DMS153 treated with DMSO at 0.1 percent for 48 hours (cell line): ENCODE results near the gene MCEMP1.
"Not testable (repeated sequence)": the region's sequence is repeated elsewhere in the genome, so short reads cannot be mapped to it uniquely, and the experiment has no call there.

ENCODE experiments used
- DNase-seq: peaks from one replicate; lab custom pipeline; 2025; ENCODE audit not compliant: unreplicated experiment; lab: John Stamatoyannopoulos, UW

MCEMP1 gene

DNA sequence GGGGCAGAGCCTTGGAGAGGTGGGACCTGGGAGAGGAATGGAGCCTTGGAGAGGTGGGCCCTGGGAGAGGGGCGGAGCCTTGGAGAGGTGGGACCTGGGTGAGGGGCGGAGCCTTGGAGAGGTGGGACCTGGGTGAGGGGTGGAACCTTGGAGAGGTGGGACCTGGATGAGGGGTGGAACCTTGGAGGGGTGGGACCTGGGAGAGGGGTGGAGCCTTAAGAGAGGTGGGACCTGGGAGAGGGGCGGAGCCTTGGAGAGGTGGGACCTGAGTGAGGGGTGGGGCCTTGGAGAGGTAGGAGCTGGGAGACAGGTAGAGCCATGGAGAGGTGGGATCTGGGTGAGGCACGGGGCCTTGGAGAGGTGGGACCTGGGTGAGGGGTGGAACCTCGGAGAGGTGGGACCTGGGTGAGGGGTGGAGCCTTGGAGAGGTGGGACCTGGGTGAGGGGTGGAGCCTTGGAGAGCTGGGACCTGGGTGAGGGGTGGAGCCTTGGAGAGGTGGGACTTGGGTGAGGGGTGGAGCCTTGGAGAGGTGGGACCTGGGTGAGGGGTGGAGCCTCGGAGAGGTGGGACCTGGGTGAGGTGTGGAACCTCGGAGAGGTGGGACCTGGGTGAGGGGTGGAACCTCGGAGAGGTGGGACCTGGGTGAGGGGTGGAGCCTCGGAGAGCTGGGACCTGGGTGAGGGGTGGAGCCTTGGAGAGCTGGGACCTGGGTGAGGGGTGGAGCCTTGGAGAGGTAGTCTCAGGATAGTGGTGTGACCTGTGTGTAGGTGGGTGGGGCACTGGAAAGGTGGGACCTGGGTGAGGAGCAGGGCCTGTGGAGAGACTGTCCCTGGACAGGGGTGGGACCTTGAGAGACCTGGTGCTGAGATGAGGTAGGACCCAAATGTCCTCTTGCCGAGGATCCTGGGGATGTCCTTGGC lies 33.0 kb upstream of the MCEMP1 start:
- DNase-seq: not testable (repeated sequence)

DNA sequence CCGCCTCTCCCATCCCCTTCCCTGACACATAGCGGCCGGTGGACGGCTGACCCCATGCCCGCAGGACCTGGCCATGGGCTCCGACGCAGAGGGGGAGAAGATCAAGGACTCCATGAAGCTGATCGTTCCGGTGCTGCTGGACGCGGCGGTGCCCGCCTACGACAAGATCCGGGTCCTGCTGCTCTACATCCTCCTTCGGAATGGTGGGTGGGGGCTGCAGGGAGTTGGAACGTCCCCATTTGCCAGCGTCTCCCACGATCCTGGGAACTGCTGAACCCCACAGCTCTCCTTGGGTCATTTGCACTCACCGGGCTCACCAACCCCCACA lies 32.4 kb upstream of the MCEMP1 start:
- no peak for DNase-seq

DNA sequence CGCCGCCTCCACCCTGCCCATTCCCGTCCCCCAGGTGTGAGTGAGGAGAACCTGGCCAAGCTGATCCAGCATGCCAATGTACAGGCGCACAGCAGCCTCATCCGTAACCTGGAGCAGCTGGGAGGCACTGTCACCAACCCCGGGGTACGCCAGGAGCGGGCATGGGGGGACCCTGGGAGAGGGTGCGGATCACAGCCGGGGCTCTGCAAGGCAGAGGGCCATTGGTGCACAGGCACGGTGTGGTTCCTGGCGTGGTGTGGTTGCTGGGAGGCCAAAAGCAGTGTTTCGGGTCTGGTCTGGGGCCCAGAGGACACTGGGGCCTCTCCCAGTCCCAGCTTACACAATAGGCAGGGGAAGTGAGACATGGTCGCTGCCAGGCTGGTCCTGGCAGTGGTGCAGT lies 31.7 kb upstream of the MCEMP1 start:
- DNase-seq: no peak

DNA sequence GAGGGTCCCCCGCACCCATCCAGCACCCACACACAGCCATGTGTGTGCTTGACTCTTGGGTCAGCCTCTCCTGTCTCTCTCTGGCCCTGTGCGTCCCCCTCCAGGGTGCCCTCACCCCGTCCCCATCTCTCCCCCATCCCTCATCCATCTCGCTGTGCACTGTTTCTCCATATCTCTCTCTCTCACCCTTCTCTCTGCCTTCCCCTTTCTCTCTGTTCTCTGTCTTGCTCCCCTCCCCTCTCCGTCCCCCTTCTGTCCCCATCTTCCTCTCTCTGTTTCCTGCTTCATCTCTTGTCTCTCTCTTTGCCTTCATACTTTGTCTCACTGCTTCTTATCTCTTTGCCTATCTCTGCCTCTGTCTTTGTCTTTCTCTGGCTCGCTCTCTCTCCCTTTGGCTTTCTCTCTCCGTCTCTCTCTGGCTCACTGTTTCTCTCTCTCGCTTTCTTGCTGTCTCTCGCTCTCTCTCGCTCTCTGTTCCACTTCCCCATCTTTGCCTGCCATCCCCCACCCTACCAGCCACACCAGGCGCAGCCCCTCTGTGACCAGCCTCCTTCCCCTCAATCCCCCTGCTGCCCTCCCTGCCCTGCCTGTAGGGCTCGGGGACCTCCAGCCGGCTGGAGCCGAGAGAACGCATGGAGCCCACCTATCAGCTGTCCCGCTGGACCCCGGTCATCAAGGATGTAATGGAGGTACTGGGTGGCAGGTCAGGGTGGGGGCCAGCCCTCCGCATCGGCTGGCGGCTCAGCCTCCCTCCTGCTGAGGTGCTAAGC lies 31.0 kb upstream of the MCEMP1 start:
- no peak for DNase-seq

DNA sequence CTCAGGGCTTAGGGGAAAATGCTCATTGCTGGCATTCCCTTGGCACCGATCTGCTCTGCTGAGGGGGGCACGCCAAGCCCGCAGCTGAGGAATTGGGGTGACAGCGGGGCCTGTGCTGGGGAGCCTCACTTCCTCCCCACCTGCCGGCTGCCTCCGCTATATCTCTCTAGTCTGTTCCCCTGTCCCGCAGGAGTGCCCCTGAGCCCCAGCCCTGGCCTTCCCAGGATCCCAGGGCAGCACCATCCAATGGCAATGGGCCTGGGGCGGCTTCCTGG lies 30.5 kb upstream of the MCEMP1 start:
- no peak for DNase-seq

DNA sequence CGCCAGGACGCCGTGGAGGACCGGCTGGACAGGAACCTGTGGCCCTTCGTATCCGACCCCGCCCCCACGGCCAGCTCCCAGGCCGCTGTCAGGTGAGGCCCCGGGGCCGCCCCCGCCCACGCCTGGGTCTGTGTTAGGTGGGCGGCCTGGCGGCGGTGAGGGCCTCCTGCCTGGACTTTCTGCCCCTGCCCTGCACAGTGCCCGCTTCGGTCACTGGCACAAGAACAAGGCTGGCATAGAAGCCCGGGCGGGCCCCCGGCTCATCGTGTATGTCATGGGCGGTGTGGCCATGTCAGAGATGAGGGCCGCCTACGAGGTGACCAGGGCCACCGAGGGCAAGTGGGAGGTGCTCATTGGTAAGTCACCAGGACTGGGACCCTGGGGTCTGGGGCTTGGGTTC lies 29.7 kb upstream of the MCEMP1 start:
- no peak for DNase-seq

DNA sequence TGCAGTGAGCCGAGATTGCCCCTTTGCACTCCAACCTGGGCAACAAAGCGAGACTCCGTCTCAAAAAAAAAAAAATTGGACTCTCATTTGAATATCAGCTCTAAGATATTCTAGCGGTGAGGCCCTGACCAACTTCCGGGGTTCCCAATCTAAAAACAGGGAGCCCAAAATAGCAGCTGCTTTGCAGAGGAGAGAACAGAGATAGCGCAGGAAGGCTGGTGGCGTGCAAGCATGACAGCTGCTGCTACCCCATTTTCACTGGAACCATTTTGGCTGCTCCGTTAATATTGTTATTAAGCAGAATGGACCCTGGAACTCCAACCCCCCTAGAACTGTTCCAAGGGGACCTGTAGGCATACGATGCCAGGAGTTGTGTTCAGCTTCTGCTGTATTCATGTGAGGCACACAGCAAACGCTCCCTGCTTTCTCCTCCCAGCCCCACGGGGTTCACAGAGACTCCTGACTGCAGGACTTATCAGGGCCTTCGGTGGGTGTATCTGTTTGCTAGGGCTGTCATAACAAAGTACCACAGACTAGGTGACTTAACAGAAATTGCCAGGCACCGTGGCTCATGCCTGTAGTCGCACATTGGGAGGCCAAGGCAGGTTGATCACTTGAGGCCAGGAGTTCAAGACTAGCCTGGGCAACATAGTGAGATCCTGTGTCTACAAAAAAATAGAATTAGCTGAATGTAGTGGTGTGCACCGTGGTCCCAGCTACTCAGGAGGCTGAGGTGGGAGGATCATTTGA lies 28.4 kb upstream of the MCEMP1 start:
- DNase-seq: no peak

DNA sequence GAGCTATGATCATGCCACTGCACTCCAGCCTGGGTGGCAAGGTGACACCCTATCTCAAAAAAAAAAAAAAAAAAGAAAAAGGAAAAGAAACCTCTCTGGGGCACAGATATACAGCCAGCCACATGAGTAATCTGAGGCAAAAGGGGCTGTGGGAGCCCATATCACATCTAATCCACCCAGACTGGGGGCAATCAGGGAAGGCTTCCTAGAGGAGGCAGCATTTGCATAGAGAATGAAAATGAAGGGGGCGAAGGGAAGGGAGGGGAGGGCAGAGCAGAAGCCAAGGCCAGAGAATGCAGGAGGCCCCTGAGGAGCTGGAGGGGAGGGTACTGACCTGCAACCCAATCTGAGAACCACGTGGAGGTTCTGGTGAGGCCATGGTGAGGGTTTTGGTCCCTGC lies 26.7 kb upstream of the MCEMP1 start:
- DNase-seq: no peak

DNA sequence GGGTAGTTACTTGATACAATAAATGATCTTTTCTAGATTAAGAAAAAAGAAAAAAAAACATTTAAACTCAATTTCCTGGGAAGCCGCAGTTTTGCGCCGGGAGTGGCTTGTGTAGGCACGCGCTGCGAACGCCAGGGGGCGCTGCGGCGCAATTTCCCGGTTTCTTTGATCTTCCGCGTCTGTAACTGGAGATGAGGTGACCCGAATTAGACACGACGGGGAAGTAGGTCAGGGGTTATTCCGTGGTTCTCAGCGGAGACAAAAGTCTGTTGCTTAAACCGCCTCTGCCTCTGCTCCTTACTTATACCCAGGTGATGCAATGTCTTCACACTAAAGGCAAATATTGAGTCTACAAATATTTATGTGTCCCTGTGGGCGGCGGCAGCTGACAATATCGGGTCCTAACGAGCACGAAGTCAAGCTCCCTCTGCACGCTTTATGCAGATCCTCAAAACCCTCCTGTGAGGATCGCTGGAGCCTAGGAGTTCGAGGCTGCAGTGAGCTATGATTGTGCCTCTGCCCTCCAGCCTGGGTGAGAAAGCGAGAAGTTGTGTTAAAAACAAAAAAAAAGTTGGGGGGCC lies 24.7 kb upstream of the MCEMP1 start:
- DNase-seq: peak; percentile 75

DNA sequence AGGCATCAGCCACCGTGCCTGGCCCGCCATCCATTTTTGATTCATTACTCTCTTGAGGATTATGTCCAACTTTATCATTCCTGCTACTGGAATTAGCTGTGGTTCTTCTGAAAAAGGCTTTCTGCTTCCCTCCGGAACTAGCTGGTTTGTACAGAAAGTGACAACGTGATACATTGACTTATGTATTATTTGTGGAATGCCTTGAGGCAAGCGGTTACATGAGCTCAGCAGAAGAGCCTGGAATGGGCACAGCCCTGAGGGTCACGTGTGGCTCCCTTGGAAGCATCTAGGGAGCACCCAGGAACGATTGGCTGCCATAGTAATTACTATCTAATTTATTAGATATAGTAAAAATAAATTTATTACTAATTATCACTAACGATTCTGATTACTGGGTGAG lies 22.5 kb upstream of the MCEMP1 start:
- DNase-seq: no peak

DNA sequence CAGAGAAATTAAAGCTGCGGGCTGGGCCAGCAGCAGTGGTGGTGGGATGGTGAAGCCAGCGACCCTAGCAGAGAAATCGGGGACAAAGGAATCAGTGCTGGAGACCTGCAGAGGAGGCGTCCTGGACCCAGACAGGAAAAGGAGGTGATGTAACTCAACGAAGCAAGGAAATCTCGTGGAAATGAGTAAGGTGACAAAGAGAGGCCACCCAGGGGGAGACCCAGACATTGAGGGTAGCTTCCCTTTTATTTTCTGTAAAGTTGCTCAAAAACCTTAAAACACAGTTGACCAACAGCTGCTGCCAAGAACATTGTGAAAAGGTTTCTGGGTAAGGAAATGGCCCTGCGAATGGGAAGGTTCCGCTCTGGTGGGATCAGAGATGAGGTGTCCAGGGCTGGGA lies 21.3 kb upstream of the MCEMP1 start:
- no peak for DNase-seq

DNA sequence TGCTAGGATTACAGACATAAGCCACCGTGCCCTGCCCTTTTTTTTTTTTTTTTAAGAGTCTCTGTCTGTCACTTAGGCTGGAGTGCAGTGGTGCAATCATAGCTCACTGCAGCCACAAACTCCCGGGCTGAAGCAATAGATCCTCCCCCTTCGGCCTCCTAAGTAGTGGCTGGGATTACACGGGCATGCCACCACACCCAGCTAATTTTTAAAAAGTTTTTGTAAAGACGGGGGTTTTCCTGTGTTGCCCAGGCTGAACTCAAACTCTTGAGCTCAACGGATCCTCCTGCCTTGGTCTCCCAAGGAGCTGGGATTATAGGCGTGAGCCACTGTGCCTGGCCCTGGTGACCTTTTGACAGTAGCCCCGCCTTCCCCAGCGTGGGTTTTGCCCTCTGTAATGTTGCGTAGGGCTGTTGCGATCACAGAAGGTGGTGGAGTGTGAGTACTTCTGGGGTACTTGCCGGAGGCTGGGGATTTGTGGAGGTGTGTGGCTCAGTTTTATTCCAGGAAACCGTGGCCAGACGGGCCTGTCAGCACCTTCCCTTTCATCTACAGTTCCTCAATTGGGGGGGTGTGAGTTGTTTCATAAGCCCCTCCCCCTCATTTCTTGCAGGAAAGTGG lies 19.6 kb upstream of the MCEMP1 start:
- no peak for DNase-seq

DNA sequence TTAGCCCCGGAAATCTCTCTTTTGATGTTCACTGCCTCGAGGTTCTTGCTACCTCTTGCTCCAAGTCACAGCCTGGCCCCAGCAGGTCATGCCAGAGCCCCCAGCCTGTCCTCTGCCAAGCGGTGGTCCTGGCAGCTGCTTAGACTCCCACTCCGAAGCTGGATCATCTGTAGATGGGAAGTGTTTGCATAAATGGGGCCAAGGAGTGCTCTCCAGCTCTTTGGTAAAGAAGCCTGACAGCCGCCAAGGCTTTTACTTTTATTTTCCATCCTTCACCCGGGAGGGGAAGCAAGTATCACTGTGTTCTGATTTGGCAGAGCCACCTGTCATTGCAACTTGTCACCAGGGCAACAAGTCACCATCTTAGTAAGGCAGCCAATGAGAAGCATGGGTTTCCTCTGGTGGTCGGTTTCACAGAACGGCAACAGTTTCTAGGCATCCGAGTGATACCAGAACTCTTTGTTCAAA lies 18.6 kb upstream of the MCEMP1 start:
- DNase-seq: no peak

DNA sequence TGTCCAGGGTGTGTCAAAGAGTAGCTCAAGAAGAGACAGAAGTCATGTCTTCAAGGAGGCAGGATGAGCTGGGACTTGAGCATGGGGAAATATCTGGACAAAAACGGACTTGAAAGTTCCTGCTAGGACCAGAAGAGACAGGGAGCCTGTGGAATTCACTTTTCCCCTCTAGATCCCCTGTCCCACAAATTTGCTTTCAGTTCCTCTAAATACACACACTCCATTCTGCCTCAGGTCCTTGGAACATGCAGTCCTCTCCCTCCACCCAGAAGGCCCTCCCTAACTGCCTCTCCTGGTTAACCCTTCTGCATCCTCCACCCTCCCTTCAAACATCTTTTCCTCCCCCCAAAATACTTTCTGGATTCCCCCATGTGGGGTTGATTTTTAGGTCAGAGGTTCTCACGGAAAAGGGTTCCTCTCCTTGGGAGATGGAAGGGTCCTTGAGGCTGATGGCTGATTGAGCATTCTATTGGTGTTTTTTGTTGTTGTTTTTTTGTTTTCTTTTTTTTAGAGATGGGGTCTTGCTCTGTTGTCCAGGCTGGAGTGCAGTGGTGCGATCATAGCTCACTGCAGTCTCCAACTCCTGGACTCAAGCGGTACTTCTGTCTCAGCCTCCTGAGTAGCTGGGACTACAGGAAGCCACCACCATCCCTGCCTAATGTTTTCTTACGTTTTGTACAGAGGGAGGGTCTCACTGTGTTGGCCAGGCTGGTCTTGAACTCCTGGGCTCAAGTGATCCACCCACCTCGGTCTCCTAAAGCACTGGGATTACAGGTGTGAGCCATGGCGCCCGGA lies 14.9 kb upstream of the MCEMP1 start:
- no peak for DNase-seq

DNA sequence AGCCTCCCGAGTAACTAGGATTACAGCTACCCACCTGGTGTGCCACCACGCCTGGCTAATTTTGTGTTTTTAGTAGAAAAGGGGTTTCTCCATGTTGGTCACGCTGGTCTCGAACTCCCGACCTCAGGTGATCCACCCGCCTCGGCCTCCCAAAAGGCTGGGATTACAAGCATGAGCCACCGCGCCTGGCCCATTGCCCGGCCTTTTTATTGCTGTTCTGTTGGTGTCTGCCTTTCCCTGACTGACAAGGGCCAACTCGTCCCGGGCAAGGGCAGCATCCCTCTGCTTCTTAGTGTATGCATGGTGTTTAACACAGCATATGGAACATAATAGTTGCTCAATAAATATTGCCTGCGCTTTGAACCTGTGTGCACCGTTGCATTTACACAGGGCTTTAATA lies 14.2 kb upstream of the MCEMP1 start:
- DNase-seq: no peak

DNA sequence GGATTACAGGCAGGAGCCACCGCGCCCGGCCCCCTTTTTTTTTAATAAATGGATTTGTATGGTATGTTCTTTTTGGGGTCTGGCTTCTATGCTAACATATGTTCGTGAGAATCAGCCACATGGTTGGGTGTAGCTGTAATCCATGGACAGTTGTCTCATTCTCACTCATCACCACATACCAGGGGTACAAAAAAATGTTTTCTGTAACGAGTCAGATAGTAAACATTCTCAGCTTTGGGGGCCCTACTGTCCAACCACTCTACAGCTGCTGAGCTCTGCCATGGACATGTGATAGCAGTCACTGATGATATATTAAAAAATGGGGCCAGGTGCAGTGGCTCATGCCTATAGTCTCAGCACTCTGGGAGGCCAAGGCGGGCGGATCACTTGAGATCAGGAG lies 13.2 kb upstream of the MCEMP1 start:
- DNase-seq: no peak

DNA sequence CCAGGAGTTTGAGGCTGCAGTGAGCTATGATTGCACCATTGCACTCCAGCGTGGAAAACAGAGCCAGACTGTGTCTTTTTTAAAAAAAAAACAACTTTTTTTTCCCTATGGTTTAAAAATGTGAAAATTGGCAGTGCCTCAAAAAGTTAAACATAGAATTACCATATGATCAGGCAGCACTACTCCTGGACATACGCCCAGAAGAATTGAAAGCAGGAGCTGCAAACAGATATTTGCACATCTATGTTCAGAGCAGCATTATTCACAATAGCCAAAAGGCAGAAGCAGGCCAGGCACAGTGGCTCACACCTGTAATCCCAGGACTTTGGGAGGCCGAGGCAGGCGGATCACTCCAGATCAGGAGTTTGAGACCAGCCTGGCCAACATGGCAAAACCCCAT lies 11.8 kb upstream of the MCEMP1 start:
- DNase-seq: no peak

DNA sequence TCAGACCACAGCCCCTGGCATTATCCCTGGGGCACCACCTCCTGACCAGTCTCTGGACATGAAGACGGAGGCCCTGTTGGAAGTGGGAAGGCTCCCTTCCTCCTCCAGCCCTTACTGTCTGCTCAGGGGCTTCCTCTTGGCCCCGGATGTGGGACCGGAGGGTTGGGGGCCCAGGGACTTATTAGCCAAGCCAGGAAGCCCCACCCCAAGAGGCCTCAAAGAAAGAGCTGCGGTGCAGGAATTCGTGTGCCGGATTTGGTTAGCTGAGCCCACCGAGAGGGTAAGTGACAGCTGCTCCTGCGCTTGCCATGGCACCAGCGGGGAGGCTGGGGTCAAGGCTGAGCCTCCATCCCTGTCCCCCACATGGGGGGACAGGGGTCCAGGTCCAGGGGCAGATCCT lies 8.0 kb upstream of the MCEMP1 start, which contains the start of gene RETN:
RETN (plus strand) TSS at position 208 of the 400 bp plus-strand sequence. CDS start 278 bp downstream, outside the sequence.
- no peak for DNase-seq

DNA sequence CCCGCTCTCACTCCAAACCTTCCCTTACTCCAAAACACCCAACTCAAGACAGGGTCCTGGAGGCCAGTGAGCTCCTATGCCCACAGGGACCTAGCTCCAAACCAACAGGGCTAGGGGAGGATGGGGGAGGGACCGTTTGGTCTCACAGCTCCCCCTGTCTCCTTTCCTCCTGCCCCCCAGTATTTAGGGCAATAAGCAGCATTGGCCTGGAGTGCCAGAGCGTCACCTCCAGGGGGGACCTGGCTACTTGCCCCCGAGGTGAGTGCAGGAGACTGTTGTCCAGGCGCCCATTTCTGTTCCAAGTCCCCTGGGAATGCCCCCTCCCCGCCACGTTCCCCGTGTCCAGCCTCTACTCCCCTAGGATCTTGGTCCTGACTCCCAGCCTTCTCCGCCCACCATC lies 7.2 kb upstream of the MCEMP1 start:
- DNase-seq: no peak

DNA sequence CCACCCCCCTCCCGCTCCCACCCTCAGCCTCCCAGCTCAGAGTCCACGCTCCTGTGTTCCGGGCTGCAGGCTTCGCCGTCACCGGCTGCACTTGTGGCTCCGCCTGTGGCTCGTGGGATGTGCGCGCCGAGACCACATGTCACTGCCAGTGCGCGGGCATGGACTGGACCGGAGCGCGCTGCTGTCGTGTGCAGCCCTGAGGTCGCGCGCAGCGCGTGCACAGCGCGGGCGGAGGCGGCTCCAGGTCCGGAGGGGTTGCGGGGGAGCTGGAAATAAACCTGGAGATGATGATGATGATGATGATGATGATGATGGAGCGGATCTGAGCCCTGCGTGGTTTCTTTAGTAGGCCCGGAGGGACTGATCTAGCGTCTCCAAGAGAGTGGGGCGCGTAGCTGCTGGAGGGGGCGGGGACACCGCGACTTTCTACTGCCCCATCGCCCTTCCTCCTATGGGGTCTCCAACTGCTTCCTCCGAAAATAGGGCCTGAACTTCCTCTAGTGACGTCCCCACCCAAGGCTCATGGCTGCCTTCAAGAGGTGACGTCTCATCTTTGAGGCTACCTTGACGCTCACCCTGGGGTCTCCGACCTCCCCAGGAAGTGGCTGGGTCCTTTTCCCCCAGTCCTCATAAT lies 6.6 kb upstream of the MCEMP1 start:
- DNase-seq: no peak
